NCI-H128 (cell line): Measurements from ENCODE around the gene ERCC8.
"Not testable (repeated sequence)": the region's sequence is repeated elsewhere in the genome, so short reads cannot be mapped to it uniquely, and the experiment has no call there.

ENCODE experiments used
- DNase-seq: peaks from one replicate; lab custom pipeline; 2025; ENCODE audit not compliant: unreplicated experiment; lab: John Stamatoyannopoulos, UW

ERCC8 gene, protein sequence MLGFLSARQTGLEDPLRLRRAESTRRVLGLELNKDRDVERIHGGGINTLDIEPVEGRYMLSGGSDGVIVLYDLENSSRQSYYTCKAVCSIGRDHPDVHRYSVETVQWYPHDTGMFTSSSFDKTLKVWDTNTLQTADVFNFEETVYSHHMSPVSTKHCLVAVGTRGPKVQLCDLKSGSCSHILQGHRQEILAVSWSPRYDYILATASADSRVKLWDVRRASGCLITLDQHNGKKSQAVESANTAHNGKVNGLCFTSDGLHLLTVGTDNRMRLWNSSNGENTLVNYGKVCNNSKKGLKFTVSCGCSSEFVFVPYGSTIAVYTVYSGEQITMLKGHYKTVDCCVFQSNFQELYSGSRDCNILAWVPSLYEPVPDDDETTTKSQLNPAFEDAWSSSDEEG

DNA sequence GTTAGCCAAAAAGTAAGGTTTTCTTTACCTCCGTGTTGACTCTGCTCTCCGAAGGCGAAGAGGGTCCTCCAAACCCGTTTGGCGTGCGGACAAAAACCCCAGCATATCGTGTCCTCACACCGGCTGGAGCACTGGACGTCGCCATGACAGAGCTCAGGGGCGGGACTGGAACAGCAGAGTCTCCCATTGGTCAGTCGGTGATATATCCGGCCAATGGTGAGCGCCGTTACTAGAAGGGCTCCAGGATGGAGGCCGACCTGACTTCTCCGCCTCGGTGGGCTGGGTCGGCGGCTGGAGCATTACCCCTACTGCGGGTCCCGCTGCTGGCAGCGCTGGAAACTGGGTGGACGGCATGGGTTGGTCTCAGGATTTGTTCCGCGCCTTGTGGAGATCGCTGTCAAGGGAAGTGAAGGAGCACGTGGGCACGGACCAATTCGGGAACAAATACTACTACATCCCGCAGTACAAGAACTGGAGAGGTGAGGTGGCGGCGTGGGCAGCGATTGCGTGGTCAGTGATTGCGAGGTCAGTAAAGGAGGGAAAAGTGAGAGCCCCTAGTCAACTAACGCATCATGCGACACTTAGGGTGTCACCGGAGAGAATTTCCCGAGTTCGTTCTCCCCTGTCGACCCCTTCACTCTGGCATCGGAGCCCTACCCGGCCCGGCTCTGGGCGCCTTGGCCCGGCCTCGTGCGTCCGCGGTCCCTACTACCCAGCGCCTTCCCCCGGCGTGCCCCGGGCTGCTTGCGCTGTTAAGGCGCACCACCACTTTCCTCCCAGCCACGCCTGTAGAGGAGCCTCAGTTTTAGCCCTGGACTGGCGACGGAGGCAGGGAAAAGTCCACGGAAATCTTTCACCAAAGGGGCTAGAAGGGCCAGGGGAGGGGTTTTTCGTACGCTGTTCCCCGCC, at the start of gene ERCC8, which contains the start of gene NDUFAF2:
TSS of gene ERCC8 (minus strand) at position 167 of the 909 bp plus-strand sequence. CDS start at position 105, 62 bp downstream.
TSS of gene NDUFAF2 (plus strand) at position 302 of the 909 bp plus-strand sequence. CDS start at position 353, 51 bp downstream.
- peak; percentile 56 for DNase-seq

- DNase-seq: no peak
Observed at GRCh38 chr5:60993875-60994571, 49.2 kb upstream of the ERCC8 start.

- no peak for DNase-seq
Observed at GRCh38 chr5:60993425-60993824, 48.6 kb upstream of the ERCC8 start.

GRCh38 chr5:60992871-60993270, 48.0 kb upstream of the ERCC8 start:
- DNase-seq: no peak

DNA sequence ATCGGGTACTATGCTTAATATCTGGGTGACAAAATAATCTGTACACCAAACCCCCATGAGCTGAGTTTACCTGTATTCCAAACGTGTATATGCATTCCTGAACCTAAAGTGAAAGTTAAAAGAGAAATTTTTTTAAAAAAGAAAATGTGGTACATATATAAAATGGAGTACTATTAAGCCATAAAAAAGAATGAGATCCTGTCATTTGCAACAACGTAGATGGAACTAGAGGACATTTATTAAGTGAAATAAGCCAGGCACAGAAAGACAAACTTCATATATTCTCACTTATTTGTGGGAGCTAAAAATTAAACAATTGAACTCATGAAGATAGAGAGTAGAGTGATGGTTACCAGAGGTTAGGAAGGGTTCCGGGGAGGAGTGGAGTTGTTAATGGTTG, 44.9 kb upstream of the ERCC8 start:
- no peak for DNase-seq

GRCh38 chr5:60982127-60982526, 37.3 kb upstream of the ERCC8 start:
- not testable (repeated sequence) for DNase-seq

DNA sequence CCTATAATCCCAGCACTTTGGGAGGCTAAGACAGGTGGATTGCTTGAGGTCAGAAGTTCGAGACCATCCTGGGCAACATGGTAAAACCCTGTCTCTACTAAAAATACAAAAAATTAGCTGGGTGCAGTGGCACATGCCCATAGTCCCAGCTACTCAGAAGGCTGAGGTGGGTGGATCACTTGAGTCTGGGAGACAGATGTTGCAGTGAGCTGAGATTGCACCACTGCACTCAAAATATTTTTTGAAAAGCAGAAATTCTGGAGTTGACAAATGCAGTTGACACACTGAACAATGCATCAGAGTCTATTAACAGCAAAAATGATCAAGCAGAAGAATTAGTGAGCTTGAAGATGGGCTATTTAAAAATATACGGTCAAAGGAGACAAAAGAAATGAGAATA, 35.6 kb upstream of the ERCC8 start:
- DNase-seq: no peak

DNA sequence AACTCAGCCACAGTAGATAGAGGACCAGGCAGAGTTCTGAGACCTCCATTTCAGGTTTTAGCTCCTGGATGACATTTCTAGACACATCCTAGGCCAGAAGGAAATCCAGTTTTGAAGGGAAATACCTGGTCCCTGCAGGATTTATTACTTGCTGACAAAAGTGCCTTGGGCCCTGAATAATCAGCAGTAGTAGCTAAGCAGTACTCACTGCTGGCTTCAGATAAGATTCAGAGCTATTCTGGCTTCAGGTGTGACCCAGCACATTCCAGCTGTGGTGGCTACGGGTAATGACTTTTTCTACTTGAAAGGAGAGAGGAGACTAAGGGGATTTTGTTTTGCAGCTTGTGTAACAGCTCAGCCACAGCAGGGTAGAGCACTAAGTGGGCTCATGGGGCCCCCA, 34.1 kb upstream of the ERCC8 start:
- DNase-seq: no peak

- DNase-seq: no peak
Observed at GRCh38 chr5:60977956-60978737, 33.3 kb upstream of the ERCC8 start.

DNA sequence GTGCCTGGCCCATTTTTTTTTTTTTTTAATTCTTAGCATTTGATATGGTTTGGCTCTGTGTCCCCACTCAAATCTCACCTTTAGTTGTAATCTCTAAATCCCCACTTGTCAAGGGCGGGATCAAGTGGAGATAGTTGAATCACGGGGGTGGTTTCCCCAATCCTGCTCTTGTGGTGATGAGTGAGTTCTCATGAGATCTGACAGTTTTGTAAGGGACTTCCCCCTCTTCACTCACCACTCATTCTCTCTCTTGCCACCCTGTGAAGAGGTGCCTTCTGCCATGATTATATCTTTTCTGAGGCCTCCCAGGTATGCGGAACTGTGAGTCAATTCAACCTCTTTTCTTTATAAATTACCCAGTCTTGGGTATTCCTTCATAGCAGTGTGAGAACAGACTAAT, 27.4 kb upstream of the ERCC8 start:
- DNase-seq: no peak

GRCh38 chr5:60961685-60962084, 16.8 kb upstream of the ERCC8 start:
- DNase-seq: no peak

DNA sequence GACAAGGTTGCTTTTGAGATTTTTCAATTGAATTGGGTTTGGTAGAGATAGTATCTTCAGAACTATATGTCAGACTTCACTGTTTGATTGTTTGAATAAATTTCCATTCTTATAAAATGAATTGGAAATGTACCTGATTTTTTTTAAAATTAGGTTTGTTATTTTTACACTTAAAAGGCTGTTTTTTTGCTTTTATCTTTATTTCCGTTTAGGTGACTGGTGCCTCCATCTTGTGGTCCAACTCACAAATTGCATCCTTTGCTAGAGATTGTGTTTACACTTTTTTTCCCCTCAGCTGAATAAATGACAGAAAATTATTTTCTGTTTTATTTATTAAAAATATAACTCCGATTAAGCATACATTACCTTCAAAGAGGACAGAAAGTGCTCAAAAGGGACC, 15.7 kb upstream of the ERCC8 start:
- no peak for DNase-seq

DNA sequence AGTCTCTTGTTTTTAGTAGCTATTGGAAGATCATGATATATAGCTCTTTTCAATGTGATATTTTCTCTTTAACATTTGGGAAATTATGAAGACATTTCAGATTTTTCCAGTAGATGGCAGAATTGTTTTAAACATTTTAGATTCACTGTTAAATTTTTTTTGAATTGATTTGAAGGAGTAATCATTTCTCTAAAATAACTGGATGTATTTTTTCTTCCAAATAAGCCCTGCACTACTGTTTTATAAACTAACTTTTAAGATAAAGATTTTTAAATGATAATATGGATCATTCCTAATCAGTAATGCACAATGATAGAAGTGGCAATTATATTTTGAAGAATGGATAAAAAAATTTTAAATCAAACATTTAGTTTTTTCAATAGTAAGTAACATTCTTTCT, 14.3 kb upstream of the ERCC8 start:
- DNase-seq: no peak

DNA sequence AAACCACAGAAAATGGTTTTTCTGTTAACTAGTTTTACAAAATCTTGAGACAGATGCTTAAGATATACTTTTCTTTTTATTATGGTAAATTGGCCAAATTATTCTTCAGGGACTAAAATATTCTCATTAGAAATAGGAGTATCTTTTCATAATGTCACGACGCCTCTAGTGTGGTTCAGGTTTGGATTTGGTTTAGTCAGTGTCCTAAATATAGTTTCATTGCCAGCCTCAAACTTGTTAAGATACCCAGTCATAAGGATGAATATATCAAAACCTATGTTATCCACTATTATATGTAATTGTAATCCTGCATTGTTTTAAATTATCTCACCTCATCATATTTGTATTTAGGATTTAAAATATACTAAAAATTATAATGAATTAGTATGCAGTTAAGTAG, 13.8 kb upstream of the ERCC8 start:
- no peak for DNase-seq

DNA sequence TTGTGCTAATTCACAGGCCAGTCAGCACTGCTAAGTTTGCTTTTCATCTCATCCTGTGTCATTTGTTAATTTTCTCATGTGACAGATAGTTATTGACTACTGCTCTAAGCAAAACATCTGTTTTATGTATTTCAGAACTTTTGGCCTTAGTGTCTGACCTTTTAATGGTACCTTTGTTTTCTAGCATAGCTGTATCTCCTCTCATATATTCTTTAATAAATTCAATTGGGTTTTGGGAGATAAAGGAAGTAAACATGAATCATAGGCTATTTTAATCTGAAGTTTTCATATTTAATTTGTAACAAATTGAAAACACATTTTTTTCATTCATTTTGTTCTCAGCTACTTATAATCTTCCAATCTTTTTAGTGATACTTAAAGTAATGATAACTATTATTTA, 13.2 kb upstream of the ERCC8 start:
- DNase-seq: no peak

DNA sequence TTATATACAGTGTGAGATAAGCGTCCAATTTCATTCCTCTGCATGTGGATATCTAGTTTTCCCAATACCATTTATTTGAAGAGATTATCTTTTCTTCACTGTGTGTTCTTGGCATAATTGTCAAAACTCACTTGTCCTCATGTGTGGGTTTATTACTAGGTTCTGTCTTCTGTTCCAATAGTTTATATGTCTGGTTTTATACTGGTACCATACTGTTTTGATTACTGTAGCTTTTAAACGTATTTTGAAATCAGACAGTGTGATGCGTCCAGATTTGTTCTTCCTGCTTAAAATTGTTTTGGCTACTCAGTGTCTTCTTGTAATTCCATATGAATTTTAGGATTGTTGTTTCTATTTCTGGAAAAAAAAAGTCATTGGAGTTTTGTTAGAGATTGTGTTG, 10.4 kb upstream of the ERCC8 start:
- DNase-seq: no peak

GRCh38 chr5:60948738-60949137, 3.9 kb upstream of the ERCC8 start:
- no peak for DNase-seq

DNA sequence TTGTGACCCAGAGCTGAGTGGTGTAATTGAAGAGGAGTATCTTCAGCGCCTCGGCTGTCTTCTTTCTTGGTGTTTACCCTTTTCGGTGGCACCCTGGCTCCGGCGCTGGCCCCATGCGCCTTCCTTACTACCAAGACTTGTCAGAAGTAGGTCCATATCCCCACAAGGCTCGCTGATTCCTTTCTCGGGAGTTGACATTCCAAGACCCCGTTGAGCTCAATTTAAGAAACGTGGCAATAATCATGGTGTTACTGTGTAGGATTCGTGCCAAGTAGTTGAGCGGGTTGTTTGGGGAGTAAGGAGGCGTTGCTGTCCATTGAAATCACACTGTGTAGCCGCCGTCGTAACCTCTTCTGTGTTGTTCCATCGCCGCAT, 930 bp upstream of the ERCC8 start:
- DNase-seq: no peak

DNA sequence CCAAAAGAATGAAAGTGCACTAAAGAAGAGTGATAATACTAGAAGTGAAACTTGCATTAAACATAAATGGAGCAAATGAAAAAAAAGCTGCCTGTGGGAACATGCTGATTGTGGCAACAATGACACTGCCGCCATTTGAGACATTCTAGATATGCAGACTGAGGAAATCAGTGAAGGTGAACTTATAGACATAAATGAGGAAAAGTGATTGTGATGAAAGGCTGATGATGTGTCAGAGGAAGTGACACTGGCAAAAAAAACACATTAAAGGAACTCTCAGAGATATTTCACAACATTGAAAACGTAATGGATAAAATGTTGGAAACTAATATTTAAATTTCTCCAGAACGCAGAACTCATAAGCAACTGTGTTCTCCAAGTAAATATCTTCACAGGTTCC, 1.2 kb downstream of the ERCC8 start:
- no peak for DNase-seq

- no peak for DNase-seq
Observed at GRCh38 chr5:60929024-60929423, 15.8 kb downstream of the ERCC8 start.

DNA sequence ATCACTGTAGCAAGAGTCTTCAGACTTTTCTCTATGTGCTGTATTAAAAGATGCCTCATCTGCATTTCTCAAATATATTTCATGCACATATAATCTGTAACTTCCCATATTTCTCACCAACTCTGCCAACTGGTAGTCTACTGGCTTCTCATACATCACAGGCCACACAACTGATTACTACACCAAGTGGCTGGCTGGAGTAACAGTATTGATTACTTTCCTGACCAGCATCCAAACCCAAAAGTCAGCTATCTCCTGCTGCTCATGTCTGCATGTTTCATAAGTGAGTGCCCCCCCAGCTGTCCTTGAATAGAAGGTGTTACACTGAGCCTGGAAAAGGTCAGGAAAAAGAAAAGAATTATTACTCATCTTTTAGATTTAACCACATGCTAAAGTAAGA, 17.4 kb downstream of the ERCC8 start:
- no peak for DNase-seq
